H4 (cell line): ENCODE results near the gene SSX2IP. TPM values are rescaled to one million over a fixed set of nuclear protein-coding genes. Genes with fewer than 3 reads are reported as not detected.
A peak's percentile ranks its signal among the peaks of the same experiment; 100 is the strongest.
"Not testable (repeated sequence)": the region's sequence is repeated elsewhere in the genome, so short reads cannot be mapped to it uniquely, and the experiment has no call there.

ENCODE experiments used
- DNase-seq: peaks from one replicate; pipeline ENCODE4 v3.0.0-alpha.2; 2015; ENCODE audit warnings: low spot score
- total RNA-seq: library from RNA; depleted of rRNA; stranded (reverse); fragments of >200 nt; shearing (Covaris generic); gene quantifications from 2 replicates; pipeline ENCODE4 v1.2.3, GENCODE V29; 2014; rRNA removed

SSX2IP gene
- 7.1 and 8.8 TPM in 2 replicates for total RNA-seq

- DNase-seq: peak; percentile 82
Observed at GRCh38 chr1:84690397-84691121, at the start of gene SSX2IP. SSX2IP (minus strand) TSS chr1:84690461; CDS start chr1:84671219, 19,242 bp downstream.

GRCh38 chr1:84738237-84738636 is 48.0 kb upstream of the SSX2IP start:
- no peak for DNase-seq

GRCh38 chr1:84737590-84737989 is 47.3 kb upstream of the SSX2IP start:
- no peak for DNase-seq

- DNase-seq: no peak
Observed at GRCh38 chr1:84736944-84737343, 46.7 kb upstream of the SSX2IP start.

GRCh38 chr1:84736445-84736844 is 46.2 kb upstream of the SSX2IP start:
- no peak for DNase-seq

GRCh38 chr1:84735483-84735882 is 45.2 kb upstream of the SSX2IP start:
- DNase-seq: no peak

- DNase-seq: no peak
Observed at GRCh38 chr1:84732520-84732919, 42.3 kb upstream of the SSX2IP start.

GRCh38 chr1:84731519-84731918 is 41.3 kb upstream of the SSX2IP start:
- DNase-seq: no peak

GRCh38 chr1:84727711-84728110 is 37.5 kb upstream of the SSX2IP start:
- peak; percentile 12 for DNase-seq

GRCh38 chr1:84726593-84727499 is 36.6 kb upstream of the SSX2IP start:
- DNase-seq: no peak

GRCh38 chr1:84724128-84724860 is 34.0 kb upstream of the SSX2IP start:
- no peak for DNase-seq

- no peak for DNase-seq
Observed at GRCh38 chr1:84722794-84723193, 32.5 kb upstream of the SSX2IP start.

GRCh38 chr1:84721872-84722271 is 31.6 kb upstream of the SSX2IP start:
- not testable (repeated sequence) for DNase-seq

- DNase-seq: no peak
Observed at GRCh38 chr1:84721152-84721551, 30.9 kb upstream of the SSX2IP start.

GRCh38 chr1:84720221-84720780 is 30.0 kb upstream of the SSX2IP start:
- no peak for DNase-seq

- DNase-seq: no peak
Observed at GRCh38 chr1:84719543-84720217, 29.4 kb upstream of the SSX2IP start.

GRCh38 chr1:84715342-84716019 is 25.2 kb upstream of the SSX2IP start:
- DNase-seq: no peak

- peak; percentile 9 for DNase-seq
Observed at GRCh38 chr1:84712276-84712874, 22.1 kb upstream of the SSX2IP start.

- DNase-seq: no peak
Observed at GRCh38 chr1:84711869-84712268, 21.6 kb upstream of the SSX2IP start.

- DNase-seq: no peak
Observed at GRCh38 chr1:84711121-84711520, 20.9 kb upstream of the SSX2IP start.
